ENCODE data around the gene TBX1. TPM values are rescaled to one million over a fixed set of nuclear protein-coding genes. Genes with fewer than 3 reads are reported as not detected.

The TBX1 gene
- total and polyA plus RNA-seq, 7 donors: 18.2 to 112 (median 80.8) TPM

DNA sequence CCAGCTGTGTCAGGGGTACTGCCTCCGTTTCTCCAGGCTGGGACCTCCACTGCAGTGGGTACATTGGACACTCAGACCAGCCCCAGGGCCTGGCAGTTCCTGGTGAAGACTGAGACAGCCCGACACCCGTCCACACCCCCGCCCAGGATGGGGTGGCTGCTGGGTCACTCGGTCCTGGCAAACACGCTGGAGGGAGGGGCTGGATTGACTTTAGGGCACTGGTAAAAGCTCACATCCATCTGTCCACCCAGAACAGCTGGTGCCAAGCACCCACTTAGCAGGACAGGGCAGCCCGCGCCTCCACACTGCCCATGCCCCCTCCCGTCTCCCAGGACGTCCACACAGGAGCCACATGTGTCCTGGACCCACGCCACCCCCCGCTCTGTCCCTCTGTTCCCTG is 10.7 kb upstream of the TBX1 start:
- ATAC-seq (peak in 1 of 4 donors; percentile 1), DNase-seq (peak in 1 of 2 donors; percentile 37)
- Histone ChIP-seq H3K27me3 (ENCODE audit: insufficient read depth in 3 of 3, low read length in 2 of 3) (peaks cover 0 to 6% (median 0%) of the 10 kb centered on the region in 3 donors), H3K4me1 (peaks cover 27% of the 10 kb centered on the region), H3K9me3 (no peaks in the 10 kb centered on the region), H3K4me3 (no peak overlapping the region), H3K27ac (no peak overlapping the region), H3K36me3 (ENCODE audit: insufficient read depth in 1 of 2, low read depth in 1 of 2) (no peaks in the 10 kb centered on the region)
- intact Hi-C loops (cut with DNase I): loop anchor here in 1 of 2 donors (5.0 kb wide), 1 partner anchor 47 kb away; no protein-coding TSS in a partner anchor
- 45 to 73% (median 54%) methylated on average over 12 of the region's 12 CpGs for WGBS, 3 donors
- TF ChIP-seq, protein P1, sequence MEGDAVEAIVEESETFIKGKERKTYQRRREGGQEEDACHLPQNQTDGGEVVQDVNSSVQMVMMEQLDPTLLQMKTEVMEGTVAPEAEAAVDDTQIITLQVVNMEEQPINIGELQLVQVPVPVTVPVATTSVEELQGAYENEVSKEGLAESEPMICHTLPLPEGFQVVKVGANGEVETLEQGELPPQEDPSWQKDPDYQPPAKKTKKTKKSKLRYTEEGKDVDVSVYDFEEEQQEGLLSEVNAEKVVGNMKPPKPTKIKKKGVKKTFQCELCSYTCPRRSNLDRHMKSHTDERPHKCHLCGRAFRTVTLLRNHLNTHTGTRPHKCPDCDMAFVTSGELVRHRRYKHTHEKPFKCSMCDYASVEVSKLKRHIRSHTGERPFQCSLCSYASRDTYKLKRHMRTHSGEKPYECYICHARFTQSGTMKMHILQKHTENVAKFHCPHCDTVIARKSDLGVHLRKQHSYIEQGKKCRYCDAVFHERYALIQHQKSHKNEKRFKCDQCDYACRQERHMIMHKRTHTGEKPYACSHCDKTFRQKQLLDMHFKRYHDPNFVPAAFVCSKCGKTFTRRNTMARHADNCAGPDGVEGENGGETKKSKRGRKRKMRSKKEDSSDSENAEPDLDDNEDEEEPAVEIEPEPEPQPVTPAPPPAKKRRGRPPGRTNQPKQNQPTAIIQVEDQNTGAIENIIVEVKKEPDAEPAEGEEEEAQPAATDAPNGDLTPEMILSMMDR (IDR thresholded peaks at IDR 0.05): no peak

DNA sequence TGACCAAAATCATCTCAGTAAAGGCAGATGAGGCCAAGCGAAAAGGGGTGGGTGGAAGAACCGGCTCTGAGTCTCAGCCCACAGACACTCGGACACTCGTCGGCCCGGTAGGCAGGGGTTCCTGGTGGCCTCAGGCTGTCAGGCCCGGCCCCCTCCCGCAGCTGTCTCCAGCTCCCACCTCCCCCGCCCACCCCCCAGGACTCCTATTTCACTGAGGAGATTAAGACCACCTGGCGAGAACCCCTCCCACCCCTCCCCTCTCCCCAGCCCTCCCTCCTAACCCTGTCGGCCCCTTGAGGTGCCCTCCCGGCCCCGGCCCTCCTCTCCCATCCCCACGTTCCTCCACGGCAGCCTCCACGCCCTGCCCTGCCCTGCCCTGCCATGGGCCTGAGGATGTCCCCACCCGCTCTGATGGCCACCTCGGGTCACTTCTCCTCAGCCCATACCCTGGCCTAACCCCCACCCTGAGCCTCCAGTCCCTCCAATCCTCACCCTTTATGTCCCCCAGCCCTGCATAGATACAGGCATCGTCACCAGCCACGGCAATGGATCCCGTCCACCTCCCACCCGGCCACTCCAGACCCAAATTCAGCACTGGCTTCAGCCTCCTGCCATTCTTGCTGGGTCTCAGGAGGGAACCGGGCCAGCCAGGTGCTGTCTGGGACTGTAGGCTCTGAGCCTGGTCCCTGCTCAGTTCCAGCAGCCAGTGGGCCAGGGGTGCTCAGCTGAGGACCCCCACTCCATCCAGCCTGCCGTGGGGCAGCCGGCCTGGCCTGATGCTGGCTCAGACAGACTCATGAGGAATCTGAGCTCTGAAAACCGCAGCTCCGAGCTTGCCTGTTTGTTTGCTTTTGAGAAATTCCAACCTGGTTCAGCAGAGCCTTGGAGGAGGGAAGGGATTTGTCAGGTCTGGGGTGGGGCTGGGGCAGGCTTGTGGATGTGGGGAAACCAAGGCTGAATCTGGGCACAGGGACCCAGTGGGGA is 9.8 kb upstream of the TBX1 start:
- intact Hi-C loops (cut with DNase I): no loop called here
- Histone ChIP-seq H3K4me1 (peaks cover 21% of the 10 kb centered on the region), H3K27me3 (ENCODE audit: insufficient read depth in 3 of 3, low read length in 2 of 3) (peaks cover 0 to 15% (median 0%) of the 10 kb centered on the region in 3 donors), H3K9me3 (no peaks in the 10 kb centered on the region), H3K36me3 (ENCODE audit: insufficient read depth in 1 of 2, low read depth in 1 of 2) (no peaks in the 10 kb centered on the region), H3K27ac (no peak overlapping the region), H3K4me3 (no peak overlapping the region)
- TF ChIP-seq, protein P1 (IDR thresholded peaks at IDR 0.05): no peak
- DNase-seq: no peak
- no peak for ATAC-seq
- WGBS, 3 donors: 73 to 80% (median 80%) methylated on average over 24 to 27 of the region's 27 CpGs

DNA sequence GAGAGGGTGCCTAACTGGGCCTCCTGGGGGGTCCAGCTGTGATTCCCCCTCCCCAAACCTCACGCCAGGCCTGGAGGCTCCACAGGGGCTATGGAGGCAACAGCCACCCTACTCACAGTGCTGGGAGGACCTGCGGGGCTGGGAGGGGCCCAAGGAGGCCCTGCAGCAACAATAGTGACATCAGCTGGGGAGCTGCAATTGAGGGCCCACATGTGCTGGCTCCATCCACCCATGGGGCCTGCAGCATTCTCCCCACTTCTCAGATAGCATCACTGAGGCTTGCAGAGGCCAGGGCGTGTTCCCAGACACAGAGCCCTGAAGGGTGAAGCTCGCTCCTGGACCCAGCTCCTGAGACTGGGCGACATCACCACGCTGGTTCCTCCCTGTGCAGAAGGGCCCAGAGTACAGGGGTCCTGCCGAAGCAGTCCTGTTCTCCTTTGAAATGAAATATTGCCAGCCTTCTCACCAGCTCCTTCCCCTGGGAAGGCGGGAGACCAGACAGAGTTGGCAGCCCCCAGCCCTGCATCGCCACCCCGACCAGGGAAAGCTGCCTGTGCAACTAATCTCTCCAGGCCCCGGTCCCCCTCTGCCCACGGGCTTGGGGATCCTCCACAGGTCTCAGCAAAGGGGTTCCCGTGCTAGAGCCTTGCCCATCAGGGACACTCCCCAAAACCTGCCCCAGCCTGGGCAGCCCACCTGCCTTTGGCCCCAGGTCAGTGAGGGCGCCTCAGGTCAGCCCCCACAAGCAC is 8.9 kb upstream of the TBX1 start:
- H3K4me1 ChIP-seq: peaks cover 15% of the 10 kb centered on the region
- H3K27me3 ChIP-seq (ENCODE audit: insufficient read depth in 3 of 3, low read length in 2 of 3): peaks cover 0 to 22% (median 0%) of the 10 kb centered on the region in 3 donors
- no peaks in the 10 kb centered on the region for H3K36me3 ChIP-seq (ENCODE audit: insufficient read depth in 1 of 2, low read depth in 1 of 2)
- intact Hi-C loops (cut with DNase I): no loop called here
- no peaks in the 10 kb centered on the region for H3K9me3 ChIP-seq
- TF ChIP-seq, protein P1 (IDR thresholded peaks at IDR 0.05): no peak
- no peak overlapping the region for H3K4me3 ChIP-seq
- H3K27ac ChIP-seq: no peak overlapping the region
- 90 to 93% (median 92%) methylated on average over 14 of the region's 14 CpGs for WGBS, 3 donors
- ATAC-seq (no peak), DNase-seq (no peak)

DNA sequence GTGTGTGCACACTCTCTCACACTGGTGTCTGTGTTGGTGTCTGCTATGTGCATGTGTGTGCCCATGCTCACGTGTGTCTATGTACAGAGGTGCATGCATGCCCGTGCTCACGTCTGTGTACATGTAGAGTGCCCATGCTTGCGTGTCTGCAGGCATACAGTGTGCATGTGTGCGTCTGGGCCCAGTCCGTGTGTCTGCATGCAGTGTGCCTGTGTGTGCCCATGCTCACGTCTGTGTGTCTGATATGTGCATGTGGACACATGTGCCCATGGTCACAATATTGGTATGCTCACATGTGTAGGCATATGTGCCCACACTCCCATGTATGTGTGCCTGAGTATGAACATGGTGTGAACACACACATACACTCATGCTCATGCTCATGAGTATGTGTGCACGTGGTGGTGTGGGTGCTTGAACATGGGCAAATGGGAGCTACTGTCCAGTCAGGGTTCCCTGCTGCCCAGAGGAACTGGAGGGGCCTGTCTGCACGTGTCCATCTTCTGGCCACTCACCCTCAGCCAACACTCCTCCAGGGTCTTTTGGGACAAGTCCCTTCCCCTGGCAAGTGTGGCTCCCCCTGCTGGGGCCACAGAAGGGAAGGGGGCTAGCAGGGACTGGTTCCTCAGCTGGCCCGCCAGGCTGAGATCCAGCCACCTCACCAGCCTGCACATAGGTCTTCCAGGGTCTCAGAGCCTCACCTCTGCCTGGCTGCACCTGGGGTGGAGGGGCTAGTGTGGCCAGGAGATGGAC is 7.3 kb upstream of the TBX1 start:
- peaks cover 0 to 22% (median 0%) of the 10 kb centered on the region in 3 donors for H3K27me3 ChIP-seq (ENCODE audit: insufficient read depth in 3 of 3, low read length in 2 of 3)
- 79 to 84% (median 81%) methylated on average over 10 of the region's 10 CpGs for WGBS, 3 donors
- H3K9me3 ChIP-seq: no peaks in the 10 kb centered on the region
- H3K36me3 ChIP-seq (ENCODE audit: insufficient read depth in 1 of 2, low read depth in 1 of 2): no peaks in the 10 kb centered on the region
- TF ChIP-seq, protein P1 (IDR thresholded peaks at IDR 0.05): no peak
- ATAC-seq: no peak
- intact Hi-C loops (cut with DNase I): no loop called here
- no peak overlapping the region for H3K27ac ChIP-seq
- DNase-seq: no peak
- H3K4me1 ChIP-seq: peaks cover 15% of the 10 kb centered on the region
- no peak overlapping the region for H3K4me3 ChIP-seq
